Lung (tissue), 12 donors: Measurements from ENCODE around the gene FGF14. TPM values are rescaled to one million over a fixed set of nuclear protein-coding genes. Genes with fewer than 3 reads are reported as not detected.

Experiments
- ATAC-seq: fragments of 200-7000 bp; cut with Tn5 transposase; one replicate; pipeline ENCODE4 v1.9.1; 2020; ENCODE audit warnings: moderate number of reproducible peaks; ENCODE audit not compliant: insufficient read depth, low FRiP score
- DNase-seq, 3 donors: peaks; one replicate each; pipeline ENCODE4 v3.0.0-alpha.2; 2013 to 2017
- H3K27ac ChIP-seq, 2 donors: one replicate each; pipeline ENCODE4 v1.5.1; 2013; ENCODE audit warnings: mild to moderate bottlenecking in 2 of 2, moderate library complexity in 2 of 2, control low read depth in 1 of 2, inconsistent platforms in 1 of 2, low read depth in 1 of 2, low read length in 1 of 2
- H3K27me3 ChIP-seq, 3 donors: one replicate each; pipeline ENCODE4 v1.5.1; 2013; ENCODE audit warnings: low read length in 2 of 3; ENCODE audit not compliant: control insufficient read depth in 3 of 3, insufficient read depth in 3 of 3
- H3K36me3 ChIP-seq, 4 donors: one replicate each; pipeline ENCODE4 v1.5.1; 2013; ENCODE audit warnings: low read length in 4 of 4, mild to moderate bottlenecking in 1 of 4, moderate library complexity in 1 of 4; ENCODE audit not compliant: control insufficient read depth in 4 of 4, insufficient read depth in 4 of 4
- H3K4me1 ChIP-seq, 5 donors: one replicate each; pipeline ENCODE4 v1.5.1; 2013; ENCODE audit warnings: low read length in 5 of 5, mild to moderate bottlenecking in 2 of 5, moderate library complexity in 1 of 5; ENCODE audit not compliant: control insufficient read depth in 5 of 5, insufficient read depth in 5 of 5
- H3K4me3 ChIP-seq: one replicate; pipeline ENCODE4 v1.5.1; 2013; ENCODE audit warnings: mild to moderate bottlenecking, control low read depth, moderate library complexity
- H3K9ac ChIP-seq, 2 donors: one replicate each; pipeline ENCODE4 v1.5.1; 2013; ENCODE audit warnings: low read length in 2 of 2, control low read depth in 1 of 2; ENCODE audit not compliant: insufficient read depth in 1 of 2
- H3K9me3 ChIP-seq, 4 donors: one replicate each; pipeline ENCODE4 v1.5.1; 2013; ENCODE audit warnings: low read length in 3 of 4, mild to moderate bottlenecking in 1 of 4, moderate library complexity in 1 of 4; ENCODE audit not compliant: control insufficient read depth in 4 of 4, insufficient read depth in 3 of 4
- WGBS, 2 donors: extraction: QIAGEN DNeasy Blood & Tissue Kit; methylation state at CpG; one replicate each; pipeline ENCODE4 v1.1.7; 2013; 5-methylcytosine and 5-hydroxymethylcytosine counted together
- polyA plus RNA-seq, 2 donors: library from polyadenylated mRNA; stranded (reverse); fragments of 200-250 nt; gene quantifications; one replicate each; pipeline ENCODE4 v1.2.1, GENCODE V29; 2013
- total RNA-seq, 2 donors: library from RNA; depleted of rRNA in 1 of 2; stranded (reverse); fragments of >200 nt in 1 of 2; gene quantifications; one replicate each; pipeline ENCODE4 v1.2.1, GENCODE V29; 2014 to 2021
- TF ChIP-seq, protein P1 (sequence below): IDR thresholded peaks from 2 replicates; pipeline ENCODE4 v1.5.1; 2012; ENCODE audit warnings: mild to moderate bottlenecking; ENCODE audit errors: control extremely low read depth, extremely low read depth
- donor health status: control.
- donor health status: control.
- donor health status: Bipolar disorder and iron deficiency.
- donor health status: healthy.
- donor health status: DM: yes; HTN: yes; CAD: no.

The FGF14 gene
- total and polyA plus RNA-seq, 4 donors = 0.59 to 12.9 (median 2.3) TPM

DNA sequence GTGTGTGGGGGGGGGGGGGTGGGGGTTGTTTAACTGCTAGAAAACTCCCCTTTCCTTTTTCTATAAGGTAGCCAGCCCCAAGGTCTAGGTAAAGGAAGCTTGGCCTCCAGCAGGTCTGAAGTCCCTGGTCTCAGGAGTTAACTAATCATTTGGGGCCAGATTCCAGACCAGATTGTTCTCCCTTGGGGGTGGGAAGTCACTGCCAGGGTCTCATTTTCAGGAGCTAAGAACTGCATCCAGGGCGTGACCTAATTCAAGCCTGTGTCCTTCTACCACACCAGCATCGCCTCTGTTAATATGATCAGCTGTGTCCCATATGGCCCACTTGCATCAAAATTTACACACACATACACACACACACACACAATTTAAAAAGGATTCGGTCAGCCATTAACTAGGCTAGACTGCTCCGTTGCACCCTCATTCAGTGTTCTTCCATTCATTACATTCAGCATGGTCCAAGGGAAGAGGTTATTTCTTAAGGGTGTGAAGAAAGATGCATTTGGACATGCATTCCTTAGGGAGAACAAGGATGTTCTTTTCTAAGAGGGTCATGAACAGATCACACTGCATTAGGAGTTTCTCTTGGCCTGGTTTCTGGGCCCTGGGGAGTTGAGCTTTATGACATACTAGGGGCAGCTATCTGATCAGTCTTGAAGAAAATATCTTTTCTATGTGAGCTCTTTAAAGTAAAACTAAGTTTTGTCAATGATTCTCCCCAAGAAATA lies 91.0 kb downstream of the FGF14 start:
- no peaks in the 10 kb centered on the region for H3K36me3 ChIP-seq
- H3K4me1 ChIP-seq = peaks cover 0 to 3% (median 0%) of the 10 kb centered on the region in 5 donors
- WGBS, 2 donors = 85 to 92% methylated on average over 4 of the region's 4 CpGs
- ATAC-seq (no peak), DNase-seq (no peak)
- H3K27me3 ChIP-seq = no peaks in the 10 kb centered on the region
- no peak overlapping the region for H3K4me3 ChIP-seq
- no peak overlapping the region for H3K27ac ChIP-seq
- no peak overlapping the region for H3K9ac ChIP-seq
- peaks cover 0 to 1% (median 0%) of the 10 kb centered on the region in 4 donors for H3K9me3 ChIP-seq
- TF ChIP-seq, protein P1, sequence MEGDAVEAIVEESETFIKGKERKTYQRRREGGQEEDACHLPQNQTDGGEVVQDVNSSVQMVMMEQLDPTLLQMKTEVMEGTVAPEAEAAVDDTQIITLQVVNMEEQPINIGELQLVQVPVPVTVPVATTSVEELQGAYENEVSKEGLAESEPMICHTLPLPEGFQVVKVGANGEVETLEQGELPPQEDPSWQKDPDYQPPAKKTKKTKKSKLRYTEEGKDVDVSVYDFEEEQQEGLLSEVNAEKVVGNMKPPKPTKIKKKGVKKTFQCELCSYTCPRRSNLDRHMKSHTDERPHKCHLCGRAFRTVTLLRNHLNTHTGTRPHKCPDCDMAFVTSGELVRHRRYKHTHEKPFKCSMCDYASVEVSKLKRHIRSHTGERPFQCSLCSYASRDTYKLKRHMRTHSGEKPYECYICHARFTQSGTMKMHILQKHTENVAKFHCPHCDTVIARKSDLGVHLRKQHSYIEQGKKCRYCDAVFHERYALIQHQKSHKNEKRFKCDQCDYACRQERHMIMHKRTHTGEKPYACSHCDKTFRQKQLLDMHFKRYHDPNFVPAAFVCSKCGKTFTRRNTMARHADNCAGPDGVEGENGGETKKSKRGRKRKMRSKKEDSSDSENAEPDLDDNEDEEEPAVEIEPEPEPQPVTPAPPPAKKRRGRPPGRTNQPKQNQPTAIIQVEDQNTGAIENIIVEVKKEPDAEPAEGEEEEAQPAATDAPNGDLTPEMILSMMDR = no peak

DNA sequence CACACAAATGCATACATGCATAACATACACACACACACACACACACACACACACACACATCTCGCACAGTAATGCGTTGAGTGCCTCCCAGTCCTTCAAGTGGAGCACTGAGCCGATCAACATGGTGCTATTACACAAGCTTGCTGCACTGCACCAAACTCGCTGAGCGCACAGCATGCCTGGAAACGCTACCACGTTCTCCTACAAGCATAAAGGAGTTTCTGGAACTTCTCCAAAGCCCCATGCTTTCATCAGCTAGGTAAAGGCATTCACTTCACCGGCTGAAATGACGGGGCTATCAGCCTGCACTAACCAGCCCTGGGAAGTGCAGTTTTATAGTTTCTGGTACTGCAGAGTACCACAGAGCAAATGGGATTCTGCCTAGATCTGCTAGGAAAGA lies 92.7 kb downstream of the FGF14 start:
- no peaks in the 10 kb centered on the region for H3K27me3 ChIP-seq

DNA sequence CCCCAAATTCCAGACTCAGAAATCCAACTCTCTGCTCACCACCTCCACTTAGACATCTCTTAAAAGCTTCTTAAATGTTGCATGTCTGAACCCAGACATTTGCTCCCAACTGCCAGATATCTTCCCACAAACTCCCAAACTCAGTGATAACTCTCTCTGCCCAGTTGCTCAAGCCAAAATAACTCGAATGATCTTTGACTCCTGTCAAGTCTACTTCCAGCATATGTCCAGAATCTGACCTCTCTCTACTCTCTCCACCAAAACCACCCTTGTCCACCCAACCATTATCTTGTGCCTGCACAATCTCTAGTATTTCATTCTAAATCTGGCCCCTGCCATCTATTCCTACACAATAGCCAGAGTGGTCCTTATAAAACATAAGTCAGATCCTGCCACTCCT lies 99.3 kb downstream of the FGF14 start:
- Histone ChIP-seq H3K4me3 (no peak overlapping the region), H3K36me3 (no peaks in the 10 kb centered on the region), H3K27me3 (no peaks in the 10 kb centered on the region), H3K4me1 (peaks cover 0 to 1% (median 0%) of the 10 kb centered on the region in 5 donors), H3K9me3 (peaks cover 0 to 1% (median 0%) of the 10 kb centered on the region in 4 donors), H3K27ac (no peak overlapping the region), H3K9ac (no peak overlapping the region)
- DNase-seq (no peak), ATAC-seq (no peak)
- TF ChIP-seq, protein P1 = no peak
- 39 to 59% methylated on average over 1 of the region's 1 CpG for WGBS, 2 donors

More for the DNA sequence above, 92.7 kb downstream of the FGF14 start:
- DNase-seq = peak in 1 of 3 donors; percentile 59
- TF ChIP-seq, protein P1 = no peak
- Histone ChIP-seq H3K4me1 (peaks cover 0 to 3% (median 0%) of the 10 kb centered on the region in 5 donors), H3K9me3 (peaks cover 0 to 1% (median 0%) of the 10 kb centered on the region in 4 donors), H3K36me3 (no peaks in the 10 kb centered on the region), H3K9ac (no peak overlapping the region), H3K4me3 (no peak overlapping the region), H3K27ac (no peak overlapping the region)
- WGBS, 2 donors = 59 to 75% methylated on average over 9 of the region's 9 CpGs
- no peak for ATAC-seq
